Suppressor macrophage (primary cell): ENCODE results near the gene TNKS1BP1.

Experiments used
- DNase-seq, 4 experiments: peaks; one replicate each; pipeline ENCODE4 v3.0.0-alpha.2; 2020 to 2022

The TNKS1BP1 gene

DNA sequence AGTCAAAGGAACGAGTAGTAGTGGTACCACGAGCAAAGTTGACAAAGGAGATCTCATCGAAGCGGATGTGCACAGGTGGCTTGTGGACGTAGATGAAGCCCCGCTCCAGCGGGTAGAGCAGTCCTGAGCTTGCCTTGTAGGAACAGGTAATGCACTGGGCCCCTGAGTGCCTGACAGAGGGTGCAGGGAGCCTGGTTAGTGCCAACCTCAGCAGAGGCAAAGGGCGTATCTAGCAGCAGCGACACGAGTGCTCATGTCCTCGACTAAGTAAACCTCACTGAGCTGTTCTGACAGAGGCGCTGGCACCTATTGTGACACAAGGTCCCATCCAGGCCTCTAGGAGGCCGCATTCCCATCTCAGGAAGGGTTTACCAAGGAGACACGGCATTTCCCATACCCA is 7.0 kb upstream of the TNKS1BP1 start:
- DNase-seq, result no peak

DNA sequence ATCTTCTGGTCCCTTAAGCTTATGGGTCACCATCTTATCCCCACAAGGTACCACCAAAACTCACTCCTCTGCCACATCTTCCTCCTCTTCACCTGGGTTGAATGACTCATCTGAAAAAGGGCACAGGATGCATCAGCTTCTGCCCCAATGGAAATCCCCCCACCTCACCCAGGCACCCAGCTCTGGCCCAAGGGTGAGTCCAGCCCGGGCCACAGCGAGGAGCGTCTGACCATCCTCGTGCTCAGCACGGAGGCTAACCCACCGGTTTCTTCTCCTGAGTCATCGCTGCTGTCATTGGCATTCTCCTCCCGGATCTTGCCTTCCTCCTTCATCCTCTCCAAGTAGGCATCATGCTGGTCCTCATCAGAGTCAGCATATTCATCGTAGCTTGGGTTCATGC is 5.3 kb upstream of the TNKS1BP1 start:
- no peak for DNase-seq

DNA sequence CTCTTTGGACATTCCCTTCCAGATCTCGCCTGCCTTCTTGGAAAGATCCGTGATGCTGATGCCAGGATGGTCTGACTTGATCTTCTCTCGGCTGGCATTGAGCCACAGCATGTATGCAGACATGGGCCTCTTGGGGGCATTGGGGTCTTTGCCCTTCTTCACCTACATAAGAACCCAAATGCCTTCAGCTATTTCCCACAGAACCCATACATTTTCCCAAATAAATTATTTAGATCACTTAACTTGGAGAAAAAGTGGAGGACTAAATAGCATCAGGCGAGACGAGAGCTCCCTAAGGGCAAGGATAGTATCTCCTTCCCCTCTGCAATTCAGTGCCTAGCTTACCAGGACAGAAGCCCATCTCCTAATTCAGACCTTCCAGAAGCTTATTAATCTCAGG is 3.0 kb upstream of the TNKS1BP1 start:
- DNase-seq, result no peak

DNA sequence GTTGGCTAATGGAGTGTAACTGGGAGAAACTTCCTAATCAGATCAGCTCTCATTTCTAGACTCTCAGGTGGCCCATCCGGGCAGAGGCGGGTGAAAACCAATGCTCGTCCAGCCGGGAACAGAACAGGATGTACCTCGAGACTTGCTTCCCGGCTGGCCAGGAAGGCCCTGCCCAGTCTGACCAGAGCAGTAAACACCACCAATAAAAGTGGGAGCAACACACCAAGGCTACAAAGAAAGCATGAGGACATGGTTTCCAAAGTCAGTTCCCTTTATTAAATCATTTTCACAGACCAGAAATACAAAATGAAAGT is 940 bp upstream of the TNKS1BP1 start:
- no peak for DNase-seq

DNA sequence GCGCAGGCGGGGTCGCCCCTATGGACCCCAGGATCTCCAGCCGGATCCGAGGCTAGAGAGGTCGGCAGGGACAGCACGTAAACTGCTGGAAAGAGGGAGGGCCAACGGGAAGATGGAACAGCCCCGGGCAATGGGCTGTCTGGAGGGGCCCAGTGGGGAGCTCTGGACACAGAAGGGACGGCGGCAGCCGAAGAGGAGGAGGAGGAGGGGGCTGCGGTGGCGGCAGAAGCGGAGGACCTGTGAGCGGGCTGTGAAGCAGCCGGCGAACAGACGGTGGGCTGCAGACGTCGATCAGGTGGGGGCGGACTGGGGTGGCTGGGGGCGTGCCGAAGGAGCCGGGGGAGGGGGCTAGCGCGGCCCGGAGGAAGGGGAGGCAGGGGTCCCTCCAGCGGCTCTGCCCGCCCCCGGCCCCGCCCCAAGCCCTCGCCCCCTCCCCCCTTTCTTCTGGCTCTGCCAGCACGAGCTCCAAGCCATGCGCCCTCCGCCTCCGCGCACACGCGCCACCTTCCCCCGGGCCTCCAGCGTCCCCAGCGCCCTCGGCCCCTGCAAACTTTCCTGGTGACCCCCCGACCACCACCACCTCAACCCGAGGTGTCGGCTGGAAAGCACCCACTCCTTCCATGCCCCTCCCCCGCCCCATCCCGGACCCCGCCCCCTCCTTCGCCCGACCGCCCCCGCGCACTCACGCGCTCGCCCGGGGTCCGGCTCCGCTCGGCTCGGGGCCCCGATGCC is 432 bp downstream of the TNKS1BP1 start:
- peak in 3 of 4 experiments; percentile 33 to 59 (median 40) for DNase-seq

DNA sequence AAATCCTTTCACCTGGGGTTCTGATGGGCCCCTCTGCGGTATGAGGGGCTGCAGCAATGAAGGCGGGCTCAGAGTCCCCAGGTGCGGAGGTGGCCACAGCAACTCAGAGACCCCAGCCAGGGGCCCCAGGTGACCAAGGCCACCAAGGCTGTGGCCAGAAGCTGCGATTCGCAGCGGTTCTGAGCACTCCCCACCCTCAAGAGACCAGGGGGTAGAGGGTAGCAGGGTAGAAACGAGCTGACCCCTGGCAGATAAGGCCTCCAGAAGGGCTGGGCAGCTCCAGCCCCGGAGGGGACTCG is 948 bp downstream of the TNKS1BP1 start:
- DNase-seq, result no peak

DNA sequence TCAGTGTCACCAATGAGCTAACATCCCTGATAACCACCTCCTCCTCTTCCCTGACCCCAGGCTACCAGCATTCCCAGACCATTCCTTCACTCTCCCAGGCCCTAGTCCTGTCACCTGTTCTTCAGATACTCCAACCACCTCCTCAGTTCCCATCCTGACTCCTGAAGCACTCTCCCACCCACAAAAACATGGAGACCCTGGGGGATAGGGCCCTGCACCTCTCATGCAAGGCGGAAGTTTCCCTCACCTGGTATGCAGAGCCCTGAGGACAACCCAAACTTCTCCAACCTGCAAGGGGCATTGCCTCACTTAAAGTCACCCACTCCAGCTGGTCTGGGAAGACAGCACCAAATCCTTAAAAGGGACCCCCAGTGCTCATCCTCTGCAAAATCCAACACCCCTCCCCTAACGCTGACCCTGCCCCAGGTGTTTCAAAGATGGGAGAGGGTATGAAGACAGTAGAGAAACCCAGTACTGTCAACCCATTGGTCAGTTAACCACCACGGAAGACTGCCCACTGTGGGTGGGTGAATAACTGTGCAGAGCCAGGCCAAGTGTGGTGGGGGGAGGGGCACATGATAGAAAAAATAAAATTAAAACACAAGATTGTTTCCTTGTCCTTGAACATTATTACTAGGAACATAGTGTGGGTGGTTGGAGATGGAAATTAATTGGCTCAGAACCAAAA is 1.4 kb downstream of the TNKS1BP1 start:
- no peak for DNase-seq

DNA sequence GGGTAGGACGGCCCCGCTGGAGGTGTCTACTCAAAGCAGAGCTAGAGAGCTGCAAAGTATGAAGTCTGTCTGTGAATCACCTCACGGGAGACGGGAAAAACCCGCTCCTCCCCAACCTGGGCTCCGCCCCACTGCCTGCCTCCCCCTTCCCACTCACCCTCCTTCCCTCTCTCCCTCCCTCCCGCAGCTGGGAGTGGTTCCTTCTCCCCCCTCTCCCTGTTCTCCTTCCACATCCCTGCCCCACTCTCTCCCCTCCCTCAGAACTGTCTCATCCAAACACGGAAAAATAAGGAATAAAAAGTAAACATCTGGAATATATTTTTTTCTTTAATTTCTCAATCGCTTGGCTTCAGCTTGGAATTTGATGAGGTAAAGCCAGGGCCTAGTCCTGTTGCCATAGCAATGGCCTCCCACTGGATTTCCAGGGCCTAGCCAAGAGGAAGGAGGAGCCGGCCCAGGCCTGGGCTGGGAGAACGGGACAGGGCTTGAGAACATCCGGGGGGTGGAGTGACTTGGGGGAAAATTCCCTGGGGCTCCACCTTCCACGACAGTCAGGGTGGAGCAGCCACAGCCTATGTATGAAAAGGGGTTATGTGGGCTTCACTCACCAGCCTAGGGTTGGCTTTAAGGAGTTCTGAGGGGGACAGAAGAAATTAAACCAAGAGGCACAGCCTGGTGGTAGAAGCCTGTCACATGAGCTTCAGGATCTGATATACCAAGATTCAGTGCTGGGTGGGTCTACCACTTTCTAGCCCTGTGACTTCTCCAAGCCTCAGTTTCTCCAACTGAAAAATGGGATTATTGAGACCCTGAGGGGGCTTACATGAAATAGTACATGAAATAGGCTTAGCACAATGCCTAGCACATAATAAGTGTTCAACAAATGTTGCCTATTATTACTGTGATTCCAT is 2.2 kb downstream of the TNKS1BP1 start:
- DNase-seq, result peak in 2 of 4 experiments; percentile 16 to 52

DNA sequence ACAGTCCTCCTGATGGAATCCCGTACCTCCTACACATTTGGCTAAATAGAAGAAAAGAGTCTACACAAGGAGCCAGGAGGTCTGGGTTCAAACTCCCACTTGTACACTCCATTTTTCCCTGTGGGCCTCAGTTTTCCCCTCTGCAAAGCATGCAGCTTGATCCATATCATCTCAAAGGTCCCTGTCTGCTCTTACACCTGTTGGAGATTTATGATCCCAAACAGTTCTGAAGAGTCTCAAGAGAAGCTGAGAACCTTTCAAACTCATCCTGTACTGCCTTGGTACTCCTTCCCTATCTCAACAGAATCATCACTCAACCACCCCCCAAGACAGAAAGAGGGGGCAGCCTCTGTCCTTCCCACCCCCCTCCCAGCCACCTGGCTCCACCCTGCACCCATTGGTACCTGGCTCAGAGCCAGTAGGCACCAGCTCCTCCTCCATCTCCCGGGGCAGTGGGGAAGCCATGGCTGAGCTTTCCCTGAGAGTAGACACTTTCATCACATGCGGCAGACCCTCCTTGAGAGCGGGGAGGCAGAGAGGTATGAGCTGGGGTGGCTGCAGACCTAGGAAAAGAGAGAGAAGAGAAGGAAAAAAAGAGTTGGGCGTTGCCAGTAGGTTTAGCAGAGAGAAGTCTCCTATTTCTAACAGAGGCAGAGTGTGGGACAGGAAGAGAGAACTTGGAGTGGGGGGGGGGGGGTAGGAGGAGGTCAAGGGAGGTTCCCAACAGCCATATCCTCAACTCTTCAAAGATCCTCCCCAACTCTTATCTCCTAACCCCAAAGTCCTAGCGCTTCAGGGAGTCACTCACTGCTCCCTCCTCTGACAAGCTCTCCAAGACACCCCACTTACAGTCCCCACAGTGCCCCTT is 3.1 kb downstream of the TNKS1BP1 start:
- DNase-seq, result no peak

DNA sequence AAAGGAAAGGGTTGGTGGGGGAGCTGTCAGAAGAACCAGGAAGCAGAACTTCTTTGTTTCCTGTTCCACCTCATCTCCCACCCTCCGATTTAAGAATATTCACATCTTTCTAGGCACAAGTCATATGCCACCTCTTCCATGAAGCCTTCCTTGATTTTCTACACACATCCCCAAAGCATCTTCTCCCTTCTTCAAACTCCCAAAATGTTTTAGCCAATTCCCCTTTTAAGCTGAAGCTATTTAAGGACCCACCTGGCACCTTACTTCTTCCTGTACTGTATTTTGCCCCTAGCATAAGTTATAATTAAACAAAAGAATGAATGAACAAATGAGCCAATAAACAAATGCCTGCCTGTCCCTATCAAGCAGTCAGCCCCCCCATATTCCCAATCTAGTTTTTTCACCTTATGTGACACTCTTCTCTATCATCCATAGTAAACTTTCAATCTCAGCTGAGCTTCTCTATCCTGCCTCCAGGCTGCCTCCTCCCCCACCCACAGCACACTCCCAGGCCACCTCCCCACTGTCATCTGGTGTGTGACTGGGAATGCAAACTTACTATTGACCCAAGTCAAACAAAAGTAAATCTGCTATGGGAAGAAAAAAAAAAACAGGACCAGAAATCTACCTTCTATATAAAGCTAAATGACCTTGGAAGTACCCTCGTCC is 3.9 kb downstream of the TNKS1BP1 start:
- DNase-seq, result peak in 1 of 4 experiments; percentile 25

DNA sequence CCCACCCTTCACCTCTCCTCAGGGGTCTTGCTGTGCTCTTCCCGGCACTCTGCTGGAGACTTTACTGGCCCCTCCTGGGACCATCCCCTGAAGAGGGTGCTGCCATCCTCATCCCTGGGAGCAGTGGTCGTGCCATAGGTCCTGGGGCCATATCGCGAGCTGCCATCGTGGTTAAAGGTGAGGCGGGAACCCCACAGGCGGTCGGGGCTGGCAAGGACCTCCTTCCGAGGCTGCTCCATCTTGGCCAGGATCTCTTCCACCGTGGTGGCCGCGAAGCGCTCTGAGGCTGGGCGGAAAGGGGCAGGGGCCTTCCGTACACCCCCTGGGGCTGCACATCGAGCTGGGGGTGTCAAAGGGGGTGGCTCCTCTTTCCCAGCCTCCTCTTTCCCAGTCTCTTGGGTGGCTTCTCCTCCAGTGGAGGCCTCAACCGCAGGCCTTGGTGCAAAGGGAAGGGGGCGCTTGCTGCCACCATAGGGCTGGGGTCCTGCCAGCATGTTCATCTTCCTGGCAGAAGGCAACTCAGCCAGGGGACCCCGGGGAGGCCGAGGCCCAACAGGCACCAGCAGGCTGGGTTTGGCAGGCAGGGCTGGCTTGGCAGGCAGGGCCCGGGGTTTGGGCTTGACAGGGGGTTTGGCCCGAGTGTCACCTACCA is 4.6 kb downstream of the TNKS1BP1 start:
- no peak for DNase-seq

DNA sequence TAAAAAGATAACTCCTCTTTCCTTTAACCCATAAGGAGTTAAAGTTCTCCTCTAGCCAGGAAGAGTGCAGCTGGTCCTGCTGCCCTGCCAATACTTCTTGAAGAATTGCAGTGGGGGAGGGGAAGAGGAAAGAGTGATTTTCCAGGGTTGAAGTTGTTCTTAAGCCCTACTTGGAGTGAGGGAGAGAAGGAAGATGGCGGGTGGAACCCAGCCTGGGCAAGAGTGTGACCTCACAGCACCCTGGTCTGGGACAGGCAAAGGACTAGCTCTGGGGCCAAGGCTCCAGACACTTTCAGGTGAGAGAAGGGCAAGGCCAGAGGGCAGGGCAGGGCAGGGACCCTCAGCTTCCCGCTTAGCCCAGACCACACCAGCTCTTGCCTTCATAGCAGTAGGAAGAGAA is 6.6 kb downstream of the TNKS1BP1 start:
- no peak for DNase-seq

DNA sequence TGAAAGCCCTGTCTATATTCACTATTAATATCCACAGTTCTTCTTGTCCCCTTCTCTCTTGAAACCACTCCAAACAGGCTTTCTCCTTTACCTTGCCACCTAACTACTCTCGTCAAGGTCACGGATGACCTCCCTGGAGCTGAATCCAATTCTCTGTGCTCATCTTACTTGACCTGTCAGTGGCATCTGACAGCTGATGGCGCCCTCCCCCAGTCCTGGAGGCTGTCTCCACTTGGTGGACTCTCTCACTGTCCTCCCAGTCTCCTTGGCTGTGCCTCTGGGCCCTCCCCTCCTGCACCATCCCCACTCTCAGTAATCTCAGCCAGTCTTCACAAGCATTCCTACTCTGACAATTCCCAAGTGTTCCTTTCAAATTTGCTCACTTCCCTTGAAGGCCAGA is 8.7 kb downstream of the TNKS1BP1 start:
- DNase-seq, result no peak

DNA sequence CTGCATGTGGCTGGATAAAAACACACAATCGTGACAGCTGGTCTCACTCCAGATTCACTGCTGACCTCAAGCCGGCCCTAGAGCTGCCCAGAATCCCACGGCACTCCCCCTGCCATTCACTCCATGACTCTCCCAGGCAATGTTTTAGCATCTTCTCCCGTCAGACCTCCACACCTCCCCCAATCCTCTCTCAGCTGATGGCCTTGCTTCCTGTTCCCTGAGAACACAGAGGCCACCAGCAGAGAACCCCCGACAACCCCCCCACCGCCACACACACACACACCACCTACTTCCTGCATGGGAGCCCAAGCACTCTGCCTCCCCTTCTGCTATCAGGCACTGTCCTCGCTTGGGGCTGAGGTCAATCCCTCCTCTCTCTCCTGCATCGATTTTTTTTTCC is 9.3 kb downstream of the TNKS1BP1 start:
- peak; percentile 23 to 53 (median 42) for DNase-seq

DNA sequence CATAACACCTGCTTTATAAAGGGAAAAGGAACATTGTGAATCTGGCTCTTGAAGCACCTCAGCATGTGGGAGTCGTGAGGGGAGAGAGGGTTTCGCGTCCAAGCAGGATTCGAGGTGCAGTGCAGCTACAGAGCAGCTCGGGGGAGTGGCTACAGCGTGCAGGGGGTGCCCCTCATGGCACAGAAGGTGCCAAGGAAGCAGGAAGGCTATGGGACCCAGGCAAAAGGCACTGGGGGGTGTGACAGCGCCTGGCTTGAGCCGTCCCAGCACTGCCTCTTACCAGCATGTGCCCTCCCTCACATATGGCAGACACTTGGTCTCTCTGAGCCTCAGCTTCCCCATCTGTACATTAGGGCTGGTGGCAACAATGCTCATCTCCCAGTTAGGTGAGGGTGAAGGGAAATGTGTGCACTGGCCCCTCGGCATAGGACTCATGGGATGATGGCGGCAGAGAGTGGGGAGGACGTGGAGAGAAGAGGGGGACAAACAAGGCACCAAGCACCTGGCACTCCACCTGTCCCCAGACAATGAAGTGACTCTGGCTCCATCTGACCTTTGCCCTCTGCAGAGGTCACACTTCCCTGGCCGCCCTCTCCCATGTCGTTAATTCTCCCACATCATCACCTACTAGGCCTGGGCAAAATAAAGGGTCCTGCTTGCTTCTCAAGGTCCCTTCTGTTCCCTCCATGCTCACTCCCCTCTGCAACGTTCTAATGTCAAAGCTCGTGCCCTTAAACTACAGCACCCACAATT is 10.4 kb downstream of the TNKS1BP1 start:
- DNase-seq, result no peak

DNA sequence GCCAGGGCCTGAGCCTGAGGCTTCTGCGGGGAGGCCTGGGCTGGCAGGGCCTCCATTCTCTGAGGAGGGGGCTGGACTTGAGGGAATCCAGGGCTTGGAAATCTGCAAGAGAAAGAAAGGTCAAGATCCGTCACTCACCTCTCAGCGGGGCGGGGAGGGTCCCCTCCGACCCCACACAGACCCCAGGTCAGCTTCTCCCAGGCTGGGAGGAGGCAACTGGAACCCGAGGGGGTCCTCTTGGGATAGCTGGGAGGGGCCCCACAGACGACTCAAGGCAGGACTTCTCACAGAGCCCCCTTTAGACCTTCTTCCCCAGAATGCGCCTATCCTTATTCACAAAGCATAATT is 11.0 kb downstream of the TNKS1BP1 start:
- DNase-seq, result no peak

DNA sequence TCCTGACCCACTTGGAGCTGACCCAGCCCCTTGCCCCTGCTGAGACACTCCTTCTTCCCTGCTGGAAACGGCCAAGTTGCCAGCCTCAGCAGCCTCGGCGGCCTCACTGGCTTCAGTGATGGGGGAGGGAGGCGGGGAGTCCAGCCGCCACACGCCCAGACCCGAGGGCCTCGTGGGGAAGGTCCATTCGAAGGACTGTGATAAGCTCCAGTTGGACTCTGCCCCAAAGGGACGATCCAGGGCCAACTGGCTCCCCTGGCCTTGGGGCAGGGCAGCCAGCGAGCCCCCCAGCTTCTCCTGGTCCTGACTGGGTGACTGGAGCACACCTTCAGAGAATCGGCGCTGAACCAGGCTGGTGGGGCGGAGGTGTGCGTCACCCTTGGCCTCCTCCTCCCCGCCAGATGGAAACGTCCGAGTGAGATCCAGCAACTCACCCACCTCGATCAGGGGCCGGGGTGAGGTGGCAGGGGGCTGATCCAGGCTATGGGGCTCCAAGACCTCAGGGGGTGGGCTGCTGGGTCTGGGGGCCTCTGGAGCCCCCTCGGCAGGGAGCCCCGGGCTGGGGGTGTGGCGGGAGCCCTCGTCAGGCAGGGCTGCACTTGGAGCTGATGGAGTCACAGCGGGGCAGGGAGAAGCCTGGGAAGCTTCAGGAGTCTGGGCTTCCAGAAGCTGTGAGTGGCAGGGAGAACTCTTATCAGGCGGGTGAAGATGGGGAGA is 11.5 kb downstream of the TNKS1BP1 start:
- no peak for DNase-seq

DNA sequence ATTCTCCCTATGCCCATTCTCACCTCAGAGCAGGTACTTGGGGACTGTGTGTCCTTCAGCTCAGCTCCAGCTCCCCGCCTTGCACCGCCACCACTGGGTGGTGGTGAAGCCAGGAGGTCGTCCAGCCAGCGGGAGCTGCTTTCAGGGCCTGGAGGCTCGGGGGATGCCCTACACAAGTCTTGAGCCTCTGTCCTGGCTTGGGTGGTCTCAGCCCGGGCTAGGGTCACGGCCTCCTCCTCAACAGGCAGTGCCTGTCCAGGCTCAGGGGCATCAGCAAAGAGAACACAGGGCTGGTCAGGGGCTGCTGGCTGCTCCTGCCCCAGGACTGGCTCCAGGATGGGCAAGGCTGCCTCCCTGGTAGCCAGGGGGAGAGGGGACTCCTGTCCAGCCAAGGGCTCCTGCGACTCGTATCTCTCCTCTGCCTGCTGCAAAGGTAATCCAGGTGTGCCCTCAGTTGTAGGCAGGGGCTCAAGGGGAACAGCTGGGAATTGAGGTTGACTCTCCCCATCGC is 12.2 kb downstream of the TNKS1BP1 start:
- DNase-seq, result no peak

DNA sequence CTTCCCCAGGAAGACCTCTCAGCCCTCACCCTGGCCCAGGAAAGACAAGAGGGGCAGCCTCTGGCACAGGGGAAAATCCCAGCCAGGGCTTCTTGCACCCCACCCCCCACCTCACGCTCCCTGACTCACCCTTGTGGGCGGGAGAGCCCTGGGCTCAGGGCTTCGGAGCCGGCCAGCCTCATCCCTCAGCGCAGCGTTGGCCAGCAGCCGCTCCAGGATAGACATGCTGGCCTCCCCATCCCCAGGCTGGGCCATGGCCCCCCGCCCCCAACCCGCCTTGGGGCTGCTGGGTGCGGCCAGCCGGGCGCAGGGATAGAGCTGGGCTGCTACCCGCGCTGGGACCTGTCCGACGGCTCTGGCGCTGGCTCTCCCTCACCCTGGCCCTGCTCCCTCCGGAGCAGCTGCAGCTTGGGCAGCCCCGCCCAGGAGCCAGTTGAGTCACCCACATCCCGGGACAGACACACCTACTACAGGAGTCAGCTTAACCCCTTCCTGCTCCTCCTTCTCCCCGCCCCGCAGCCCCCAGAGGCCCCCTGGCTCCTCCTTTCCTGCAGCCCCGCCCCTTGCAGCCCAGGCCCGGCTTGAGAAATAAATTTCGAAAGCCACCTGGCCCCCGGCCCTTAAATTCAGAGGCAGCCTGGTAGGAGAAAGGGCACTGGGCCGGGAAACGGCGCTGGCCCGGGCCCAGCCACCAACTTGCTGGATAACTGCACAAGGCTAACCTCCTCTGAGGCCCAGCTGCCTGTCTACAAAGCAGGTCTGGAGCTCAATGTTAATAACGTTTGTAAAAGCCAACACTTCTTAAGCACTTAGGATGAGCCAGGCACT is 13.4 kb downstream of the TNKS1BP1 start:
- DNase-seq, result peak; percentile 79 to 89 (median 84)
